ENCODE results near the gene KLHL10. TPM values are rescaled to one million over a fixed set of nuclear protein-coding genes. Genes with fewer than 3 reads are reported as not detected.

The KLHL10 gene
- total and polyA plus RNA-seq, 2 of the 13 experiments (the other 11 are each of a cell fraction or from before 2014, with no cell fraction given), result 0.04 to 0.08 TPM

GRCh38 chr17:41792845-41793783 lies 44.5 kb upstream of the KLHL10 start (continued):
- TF ChIP-seq ZNF407 (CRISPR knock-in tag; IDR thresholded peaks at IDR 0.05; ENCODE audit: not compliant biosample characterization) (peak; percentile 44), BCL3 (CRISPR knock-in tag; IDR thresholded peaks at IDR 0.05) (peak; percentile 8; the same call in 1 of the 2 replicates), ZNF431 (CRISPR knock-in tag; IDR thresholded peaks at IDR 0.05; ENCODE audit: borderline replicate concordance, low read depth) (0 out of 2 replicates have a peak, but pooled peaks have one; percentile 38), DMAP1 (CRISPR knock-in tag; IDR thresholded peaks at IDR 0.05) (no peak; the same call in 1 of the 2 replicates), ATF4 (CRISPR knock-in tag; IDR thresholded peaks at IDR 0.05) (no peak), ZNF569 (CRISPR knock-in tag; IDR thresholded peaks at IDR 0.05; ENCODE audit: borderline replicate concordance) (0 out of 2 replicates have a peak, but pooled peaks have one; percentile 64), TFAP4 (IDR thresholded peaks at IDR 0.05; ENCODE audit: borderline replicate concordance, low read depth) (peak; percentile 77; the same call in 1 of the 2 replicates), BCL6 (CRISPR knock-in tag; IDR thresholded peaks at IDR 0.05) (peak; percentile 18; the same call in 1 of the 2 replicates), KDM6A (CRISPR knock-in tag; IDR thresholded peaks at IDR 0.05; ENCODE audit: low read depth) (no peak; the same call in 1 of the 2 replicates), SNRNP70 (IDR thresholded peaks at IDR 0.05; ENCODE audit: low read depth, low read length) (no peak), PRDM10 (CRISPR knock-in tag; IDR thresholded peaks at IDR 0.05; ENCODE audit: low read depth) (0 out of 2 replicates have a peak, but pooled peaks have one; percentile 21)
